ENCODE measurements around the gene ZNF366.

Gene ZNF366

GRCh38 chr5:72460413-72460812 is 46.8 kb downstream of the ZNF366 start:
- no peaks in the 10 kb centered on the region for H4K20me1 ChIP-seq (ENCODE audit: insufficient read depth, low read length, poor library complexity, severe bottlenecking)
- H3K27me3 ChIP-seq (ENCODE audit: insufficient read depth, low read length, poor library complexity, severe bottlenecking), result no peaks in the 10 kb centered on the region
- no peak overlapping the region for H3K4me3 ChIP-seq (ENCODE audit: low read length, poor library complexity, severe bottlenecking)
- peaks cover 8% of the 10 kb centered on the region for H3K4me1 ChIP-seq (ENCODE audit: insufficient read depth, low read length, poor library complexity, severe bottlenecking)
- no peaks in the 10 kb centered on the region for H3K79me2 ChIP-seq (ENCODE audit: insufficient read depth, low read length)
- H2AFZ ChIP-seq (ENCODE audit: low read length), result no peak overlapping the region
- no peaks in the 10 kb centered on the region for H3K9me3 ChIP-seq (ENCODE audit: insufficient read depth, low read depth, low read length)
- H3F3A ChIP-seq (ENCODE audit: low read depth), result no peaks in the 10 kb centered on the region
- TF ChIP-seq EZH2phosphoT487 (IDR thresholded peaks at IDR 0.05; ENCODE audit: borderline replicate concordance) (no peak), CTCF (conservative IDR thresholded peaks at IDR 0.05; ENCODE audit: low read length) (no peak)
- H3K9me2 ChIP-seq (replicated peaks; ENCODE audit: low read depth, low read length), result no peaks in the 10 kb centered on the region
- H3K36me3 ChIP-seq (ENCODE audit: insufficient read depth, low read length), result no peaks in the 10 kb centered on the region
- no peak overlapping the region for H3K4me2 ChIP-seq (ENCODE audit: low read depth, low read length, poor library complexity, severe bottlenecking)
- H3K9ac ChIP-seq (ENCODE audit: low read depth, low read length, poor library complexity, severe bottlenecking), result no peak overlapping the region

GRCh38 chr5:72459913-72460312 is 47.3 kb downstream of the ZNF366 start:
- Histone ChIP-seq H3K4me2 (ENCODE audit: low read depth, low read length, poor library complexity, severe bottlenecking) (no peak overlapping the region), H4K20me1 (ENCODE audit: insufficient read depth, low read length, poor library complexity, severe bottlenecking) (no peaks in the 10 kb centered on the region)

GRCh38 chr5:72459089-72459661 is 48.0 kb downstream of the ZNF366 start:
- Histone ChIP-seq H3K4me3 (ENCODE audit: low read length, poor library complexity, severe bottlenecking) (no peak overlapping the region), H3K9me2 (replicated peaks; ENCODE audit: low read depth, low read length) (no peaks in the 10 kb centered on the region), H3K9ac (ENCODE audit: low read depth, low read length, poor library complexity, severe bottlenecking) (no peak overlapping the region), H2AFZ (ENCODE audit: low read length) (no peak overlapping the region), H3K4me1 (ENCODE audit: insufficient read depth, low read length, poor library complexity, severe bottlenecking) (peaks cover 5% of the 10 kb centered on the region), H3K79me2 (ENCODE audit: insufficient read depth, low read length) (no peaks in the 10 kb centered on the region), H3F3A (ENCODE audit: low read depth) (no peaks in the 10 kb centered on the region), H3K27me3 (ENCODE audit: insufficient read depth, low read length, poor library complexity, severe bottlenecking) (no peaks in the 10 kb centered on the region), H3K4me2 (ENCODE audit: low read depth, low read length, poor library complexity, severe bottlenecking) (no peak overlapping the region), H3K36me3 (ENCODE audit: insufficient read depth, low read length) (no peaks in the 10 kb centered on the region), H4K20me1 (ENCODE audit: insufficient read depth, low read length, poor library complexity, severe bottlenecking) (no peaks in the 10 kb centered on the region), H3K9me3 (ENCODE audit: insufficient read depth, low read depth, low read length) (no peaks in the 10 kb centered on the region)
- TF ChIP-seq CTCF (conservative IDR thresholded peaks at IDR 0.05; ENCODE audit: low read length), result no peak
- TF ChIP-seq EZH2phosphoT487 (IDR thresholded peaks at IDR 0.05; ENCODE audit: borderline replicate concordance), result no peak

More at GRCh38 chr5:72459913-72460312, 47.3 kb downstream of the ZNF366 start:
- Histone ChIP-seq H3K9me2 (replicated peaks; ENCODE audit: low read depth, low read length) (no peaks in the 10 kb centered on the region), H3K4me3 (ENCODE audit: low read length, poor library complexity, severe bottlenecking) (no peak overlapping the region), H3K36me3 (ENCODE audit: insufficient read depth, low read length) (no peaks in the 10 kb centered on the region), H3K9ac (ENCODE audit: low read depth, low read length, poor library complexity, severe bottlenecking) (no peak overlapping the region), H2AFZ (ENCODE audit: low read length) (no peak overlapping the region), H3K9me3 (ENCODE audit: insufficient read depth, low read depth, low read length) (no peaks in the 10 kb centered on the region), H3K27me3 (ENCODE audit: insufficient read depth, low read length, poor library complexity, severe bottlenecking) (no peaks in the 10 kb centered on the region), H3F3A (ENCODE audit: low read depth) (no peaks in the 10 kb centered on the region), H3K4me1 (ENCODE audit: insufficient read depth, low read length, poor library complexity, severe bottlenecking) (peaks cover 5% of the 10 kb centered on the region), H3K79me2 (ENCODE audit: insufficient read depth, low read length) (no peaks in the 10 kb centered on the region)
- no peak for TF ChIP-seq CTCF (conservative IDR thresholded peaks at IDR 0.05; ENCODE audit: low read length)
- TF ChIP-seq EZH2phosphoT487 (IDR thresholded peaks at IDR 0.05; ENCODE audit: borderline replicate concordance), result no peak
